Transverse colon (tissue), 3 donors: ENCODE measurements around the gene ZNF835.

Experiments used
- CTCF ChIP-seq, 5 experiments: fragments of 200-600 bp in 3 of 5; fragments of 450-650 bp in 2 of 5; sonication (generic) in 3 of 5; IDR thresholded peaks; 1 replicate in 2 of 5; 2 replicates in 3 of 5; pipeline ENCODE4 v1.5.1; 2016 to 2017; ENCODE audit warnings: antibody characterized with exemption in 5 of 5, inconsistent platforms in 3 of 5, mild to moderate bottlenecking in 2 of 5, moderate library complexity in 1 of 5
- EP300 ChIP-seq: sonication (generic); formaldehyde crosslinking; IDR thresholded peaks from one replicate; pipeline ENCODE4 v1.6.1; 2017; ENCODE audit warnings: antibody characterized with exemption, low read depth
- POLR2A ChIP-seq: fragments of 450-650 bp; IDR thresholded peaks from one replicate; pipeline ENCODE4 v1.6.1; 2016; ENCODE audit warnings: antibody characterized with exemption, mild to moderate bottlenecking, moderate library complexity

GRCh38 chr19:56671613-56671994 is at the start of gene ZNF835:
- TF ChIP-seq POLR2A (peak; percentile 17), CTCF (IDR thresholded peaks at IDR 0.05) (peak in 2 of 5 experiments; percentile 16 to 24), EP300 (no peak)
